ENCODE data around the gene RPS19. TPM values are rescaled to one million over a fixed set of nuclear protein-coding genes. Genes with fewer than 3 reads are reported as not detected.

RPS19 gene
- total and polyA plus RNA-seq, 5 donors, result 625 to 863 (median 777) TPM

- Histone ChIP-seq H3K4me3 (ENCODE audit: low read length) (no peak overlapping the region), H3K27ac (ENCODE audit: low read length) (no peak overlapping the region), H3K27me3 (ENCODE audit: control insufficient read depth, insufficient read depth) (no peaks in the 10 kb centered on the region), H3K9me3 (ENCODE audit: control insufficient read depth, low read length) (no peaks in the 10 kb centered on the region), H3K4me1 (ENCODE audit: control insufficient read depth, insufficient read depth, low read length) (no peaks in the 10 kb centered on the region)
- DNase-seq, result peak in 1 of 3 donors; percentile 3
- intact Hi-C loops (cut with DNase I), result loop anchor here in 2 of 4 donors (5.0 to 10.0 kb wide), 2 partner anchors 55 to 68 kb away; no protein-coding TSS in a partner anchor
- WGBS, result 78% methylated on average over 7 of the region's 7 CpGs
- no peak for ATAC-seq
These were observed 19.7 kb downstream of the RPS19 start for GRCh38 chr19:41879670-41880328.

GRCh38 chr19:41880329-41880708, 20.3 kb downstream of the RPS19 start:
- no peaks in the 10 kb centered on the region for H3K9me3 ChIP-seq (ENCODE audit: control insufficient read depth, low read length)
- intact Hi-C loops (cut with DNase I), result loop anchor here in 1 of 4 donors (10.0 kb wide), 1 partner anchor 54 kb away; no protein-coding TSS in a partner anchor
- no peak for DNase-seq
- no peaks in the 10 kb centered on the region for H3K27me3 ChIP-seq (ENCODE audit: control insufficient read depth, insufficient read depth)
- no peaks in the 10 kb centered on the region for H3K4me1 ChIP-seq (ENCODE audit: control insufficient read depth, insufficient read depth, low read length)
- WGBS, result 68% methylated on average over 5 of the region's 5 CpGs
- no peak overlapping the region for H3K27ac ChIP-seq (ENCODE audit: low read length)
- ATAC-seq, result no peak
- H3K4me3 ChIP-seq (ENCODE audit: low read length), result no peak overlapping the region

- Histone ChIP-seq H3K27ac (ENCODE audit: low read length) (peak within 1 kb of the TSS; percentile 55), H3K4me1 (ENCODE audit: control insufficient read depth, insufficient read depth, low read length) (no peaks in the 10 kb centered on the region), H3K27me3 (ENCODE audit: control insufficient read depth, insufficient read depth) (no peaks in the 10 kb centered on the region), H3K4me3 (ENCODE audit: low read length) (peak within 1 kb of the TSS; percentile 85), H3K9me3 (ENCODE audit: control insufficient read depth, low read length) (no peaks in the 10 kb centered on the region)
- ATAC-seq (peak; percentile 34 to 61), DNase-seq (peak; percentile 78 to 91 (median 90))
- WGBS, result 1% methylated on average over 79 of the region's 80 CpGs
- intact Hi-C loops (cut with DNase I), result loop anchor here in 1 of 4 donors (10.0 kb wide), 1 partner anchor 52 kb away; no protein-coding TSS in a partner anchor
These were observed 22.8 kb downstream of the RPS19 start, which contains the start of gene ARHGEF1 for GRCh38 chr19:41882568-41883462. Gene ARHGEF1 (plus strand): TSS chr19:41883184. CDS start chr19:41888083, 4,899 bp downstream.

GRCh38 chr19:41883463-41883820, 23.4 kb downstream of the RPS19 start:
- DNase-seq (peak in 1 of 3 donors; percentile 59), ATAC-seq (peak in 1 of 2 donors; percentile 0)
- H3K4me3 ChIP-seq (ENCODE audit: low read length), result peak overlapping the region; percentile 85
- H3K27ac ChIP-seq (ENCODE audit: low read length), result peak overlapping the region; percentile 46
- intact Hi-C loops (cut with DNase I), result loop anchor here in 1 of 4 donors (10.0 kb wide), 1 partner anchor 51 kb away; no protein-coding TSS in a partner anchor
- H3K27me3 ChIP-seq (ENCODE audit: control insufficient read depth, insufficient read depth), result no peaks in the 10 kb centered on the region
- WGBS, result 2% methylated on average over 23 of the region's 23 CpGs
- H3K4me1 ChIP-seq (ENCODE audit: control insufficient read depth, insufficient read depth, low read length), result no peaks in the 10 kb centered on the region
- no peaks in the 10 kb centered on the region for H3K9me3 ChIP-seq (ENCODE audit: control insufficient read depth, low read length)

GRCh38 chr19:41883821-41884733, 24.0 kb downstream of the RPS19 start:
- no peaks in the 10 kb centered on the region for H3K4me1 ChIP-seq (ENCODE audit: control insufficient read depth, insufficient read depth, low read length)
- H3K9me3 ChIP-seq (ENCODE audit: control insufficient read depth, low read length), result no peaks in the 10 kb centered on the region
- DNase-seq (peak; percentile 96 to 98 (median 98)), ATAC-seq (peak; percentile 96 to 97)
- peak overlapping the region; percentile 46 for H3K27ac ChIP-seq (ENCODE audit: low read length)
- intact Hi-C loops (cut with DNase I), result loop anchor here in 1 of 4 donors (10.0 kb wide), 1 partner anchor 51 kb away; no protein-coding TSS in a partner anchor
- no peaks in the 10 kb centered on the region for H3K27me3 ChIP-seq (ENCODE audit: control insufficient read depth, insufficient read depth)
- peak overlapping the region; percentile 85 for H3K4me3 ChIP-seq (ENCODE audit: low read length)
- under 1% methylated on average over 66 of the region's 66 CpGs for WGBS

- no peak for ATAC-seq
- H3K9me3 ChIP-seq (ENCODE audit: control insufficient read depth, low read length), result no peaks in the 10 kb centered on the region
These were observed 27.0 kb downstream of the RPS19 start for GRCh38 chr19:41886761-41887710.

GRCh38 chr19:41887711-41888382, 27.8 kb downstream of the RPS19 start:
- DNase-seq (no peak), ATAC-seq (no peak)
- H3K27me3 ChIP-seq (ENCODE audit: control insufficient read depth, insufficient read depth), result no peaks in the 10 kb centered on the region
- no peak overlapping the region for H3K27ac ChIP-seq (ENCODE audit: low read length)
- H3K9me3 ChIP-seq (ENCODE audit: control insufficient read depth, low read length), result no peaks in the 10 kb centered on the region
- WGBS, result 54% methylated on average over 17 of the region's 17 CpGs
- no peak overlapping the region for H3K4me3 ChIP-seq (ENCODE audit: low read length)
- H3K4me1 ChIP-seq (ENCODE audit: control insufficient read depth, insufficient read depth, low read length), result no peaks in the 10 kb centered on the region
- intact Hi-C loops (cut with DNase I), result loop anchor here in 1 of 4 donors (10.0 kb wide), 1 partner anchor 47 kb away; no protein-coding TSS in a partner anchor

More at GRCh38 chr19:41886761-41887710, 27.0 kb downstream of the RPS19 start:
- no peak for DNase-seq
- Histone ChIP-seq H3K27me3 (ENCODE audit: control insufficient read depth, insufficient read depth) (no peaks in the 10 kb centered on the region), H3K27ac (ENCODE audit: low read length) (no peak overlapping the region), H3K4me3 (ENCODE audit: low read length) (no peak overlapping the region), H3K4me1 (ENCODE audit: control insufficient read depth, insufficient read depth, low read length) (no peaks in the 10 kb centered on the region)
- 60% methylated on average over 13 of the region's 13 CpGs for WGBS
- intact Hi-C loops (cut with DNase I), result loop anchor here in 1 of 4 donors (10.0 kb wide), 1 partner anchor 48 kb away; no protein-coding TSS in a partner anchor

GRCh38 chr19:41888926-41889325, 28.9 kb downstream of the RPS19 start:
- no peak overlapping the region for H3K27ac ChIP-seq (ENCODE audit: low read length)
- intact Hi-C loops (cut with DNase I), result loop anchor here in 1 of 4 donors (10.0 kb wide), 1 partner anchor 46 kb away; no protein-coding TSS in a partner anchor
- H3K27me3 ChIP-seq (ENCODE audit: control insufficient read depth, insufficient read depth), result no peaks in the 10 kb centered on the region
- no peaks in the 10 kb centered on the region for H3K4me1 ChIP-seq (ENCODE audit: control insufficient read depth, insufficient read depth, low read length)
- DNase-seq, result no peak
- WGBS, result 88% methylated on average over 12 of the region's 12 CpGs
- ATAC-seq, result no peak
- H3K4me3 ChIP-seq (ENCODE audit: low read length), result no peak overlapping the region
- H3K9me3 ChIP-seq (ENCODE audit: control insufficient read depth, low read length), result no peaks in the 10 kb centered on the region

- H3K27me3 ChIP-seq (ENCODE audit: control insufficient read depth, insufficient read depth), result no peaks in the 10 kb centered on the region
- H3K27ac ChIP-seq (ENCODE audit: low read length), result no peak overlapping the region
- H3K4me3 ChIP-seq (ENCODE audit: low read length), result no peak overlapping the region
- no peaks in the 10 kb centered on the region for H3K9me3 ChIP-seq (ENCODE audit: control insufficient read depth, low read length)
- no peak for ATAC-seq
- intact Hi-C loops (cut with DNase I), result loop anchor here in 1 of 4 donors (10.0 kb wide), 1 partner anchor 45 kb away; no protein-coding TSS in a partner anchor
- peak in 1 of 3 donors; percentile 32 for DNase-seq
- WGBS, result 90% methylated on average over 8 of the region's 8 CpGs
- H3K4me1 ChIP-seq (ENCODE audit: control insufficient read depth, insufficient read depth, low read length), result no peaks in the 10 kb centered on the region
These were observed 29.8 kb downstream of the RPS19 start for GRCh38 chr19:41889896-41890295.
